Ovary (tissue), 3 donors: ENCODE results near the gene SHANK2.

ENCODE experiments used
- EP300 ChIP-seq: sonication (generic); formaldehyde crosslinking; IDR thresholded peaks from one replicate; pipeline ENCODE4 v1.6.1; 2017; ENCODE audit warnings: antibody characterized with exemption
- POLR2A ChIP-seq: fragments of 450-650 bp; IDR thresholded peaks from one replicate; pipeline ENCODE4 v1.6.1; 2017; ENCODE audit warnings: antibody characterized with exemption, mild to moderate bottlenecking, moderate library complexity
- TF ChIP-seq, protein P1 (sequence below), 3 donors: fragments of 450-650 bp in 2 of 3; fragments of 200-600 bp in 1 of 3; IDR thresholded peaks; one replicate each; pipeline versions ENCODE4 v1.5.1 to v1.8.0; 2016 to 2022; ENCODE audit warnings: antibody characterized with exemption in 3 of 3, mild to moderate bottlenecking in 1 of 3
- donor health status: DM: no; HTN: no; CAD: no.

DNA sequence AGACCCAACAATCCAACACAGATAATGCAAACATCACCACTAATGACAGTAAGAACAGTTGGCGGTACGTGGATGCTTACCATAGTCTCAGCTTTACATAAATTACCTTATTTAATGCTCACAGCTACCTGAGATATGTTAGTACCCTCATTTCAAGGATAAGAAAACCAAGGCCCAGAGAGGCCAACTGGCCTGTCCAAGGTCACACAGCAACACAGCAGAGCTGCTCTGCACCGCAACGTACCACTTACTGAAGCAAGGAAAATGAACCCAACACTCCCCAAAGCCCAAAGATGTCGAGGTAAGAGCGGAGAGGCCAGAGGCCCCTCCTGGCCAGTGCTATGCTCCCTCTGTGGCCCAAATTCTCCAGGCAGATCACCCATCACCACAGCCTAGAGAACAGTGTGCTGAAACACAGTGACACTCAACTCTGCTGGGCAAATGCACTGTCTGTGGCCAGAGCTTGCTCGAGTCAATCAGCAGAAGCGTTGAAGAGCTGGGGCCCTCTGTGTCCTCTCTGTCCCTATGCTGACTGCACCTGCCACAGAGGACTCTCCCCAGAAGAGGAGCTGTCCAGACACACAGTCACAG lies 14.0 kb downstream of the SHANK2 start:
- no peak for TF ChIP-seq POLR2A
- TF ChIP-seq, protein P1, sequence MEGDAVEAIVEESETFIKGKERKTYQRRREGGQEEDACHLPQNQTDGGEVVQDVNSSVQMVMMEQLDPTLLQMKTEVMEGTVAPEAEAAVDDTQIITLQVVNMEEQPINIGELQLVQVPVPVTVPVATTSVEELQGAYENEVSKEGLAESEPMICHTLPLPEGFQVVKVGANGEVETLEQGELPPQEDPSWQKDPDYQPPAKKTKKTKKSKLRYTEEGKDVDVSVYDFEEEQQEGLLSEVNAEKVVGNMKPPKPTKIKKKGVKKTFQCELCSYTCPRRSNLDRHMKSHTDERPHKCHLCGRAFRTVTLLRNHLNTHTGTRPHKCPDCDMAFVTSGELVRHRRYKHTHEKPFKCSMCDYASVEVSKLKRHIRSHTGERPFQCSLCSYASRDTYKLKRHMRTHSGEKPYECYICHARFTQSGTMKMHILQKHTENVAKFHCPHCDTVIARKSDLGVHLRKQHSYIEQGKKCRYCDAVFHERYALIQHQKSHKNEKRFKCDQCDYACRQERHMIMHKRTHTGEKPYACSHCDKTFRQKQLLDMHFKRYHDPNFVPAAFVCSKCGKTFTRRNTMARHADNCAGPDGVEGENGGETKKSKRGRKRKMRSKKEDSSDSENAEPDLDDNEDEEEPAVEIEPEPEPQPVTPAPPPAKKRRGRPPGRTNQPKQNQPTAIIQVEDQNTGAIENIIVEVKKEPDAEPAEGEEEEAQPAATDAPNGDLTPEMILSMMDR (IDR thresholded peaks at IDR 0.05): no peak
- no peak for TF ChIP-seq EP300
